ENCODE measurements around the gene CNGB1.

DNA sequence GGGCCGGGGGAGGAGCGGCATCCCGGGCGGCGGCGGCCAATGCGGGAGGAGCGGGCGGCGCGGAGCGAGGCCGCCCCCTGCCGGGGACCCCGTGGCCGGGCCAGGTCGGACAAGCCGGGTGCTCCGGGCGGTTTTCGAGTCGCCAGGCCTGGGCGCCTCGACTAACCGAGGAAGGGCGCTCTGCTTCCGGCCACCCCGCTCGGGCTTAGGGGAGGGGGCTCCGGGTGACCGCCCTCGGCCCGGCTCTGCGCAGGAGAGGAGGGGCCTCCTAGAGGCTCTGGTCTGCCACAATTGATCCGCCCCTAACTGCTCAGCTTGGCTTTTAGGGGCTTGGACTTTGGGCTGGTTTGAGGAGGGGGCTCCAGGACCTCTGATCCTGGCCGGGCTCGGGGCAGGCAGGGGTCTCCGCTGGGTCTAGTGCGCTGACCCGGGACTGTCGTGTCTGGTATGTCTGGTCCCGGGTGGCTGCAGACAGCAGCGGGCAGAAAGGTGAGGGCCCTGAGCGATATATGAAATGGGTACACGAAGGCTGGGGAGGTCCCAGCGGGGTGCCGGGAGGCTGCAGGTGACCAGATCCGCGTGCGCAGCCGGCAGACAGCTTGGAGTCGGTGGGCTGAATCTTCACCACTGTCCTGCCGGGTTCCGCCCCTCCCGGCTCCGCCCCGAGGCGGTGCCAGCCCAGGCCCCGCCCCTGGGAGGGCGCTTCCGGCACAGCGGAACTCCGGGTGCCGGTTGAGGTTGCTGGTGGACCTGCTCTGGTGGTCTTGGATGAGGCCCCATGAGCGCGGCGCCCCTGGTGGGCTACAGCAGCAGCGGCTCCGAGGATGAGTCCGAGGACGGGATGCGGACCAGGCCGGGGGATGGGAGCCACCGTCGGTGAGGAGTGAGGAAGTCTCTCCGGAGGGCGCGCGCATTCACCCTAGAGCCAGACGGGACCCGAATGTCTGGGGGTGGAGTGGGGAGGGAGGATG is 30.1 kb upstream of the CNGB1 start, which contains the start of gene USB1:
- TF ChIP-seq, protein P1, sequence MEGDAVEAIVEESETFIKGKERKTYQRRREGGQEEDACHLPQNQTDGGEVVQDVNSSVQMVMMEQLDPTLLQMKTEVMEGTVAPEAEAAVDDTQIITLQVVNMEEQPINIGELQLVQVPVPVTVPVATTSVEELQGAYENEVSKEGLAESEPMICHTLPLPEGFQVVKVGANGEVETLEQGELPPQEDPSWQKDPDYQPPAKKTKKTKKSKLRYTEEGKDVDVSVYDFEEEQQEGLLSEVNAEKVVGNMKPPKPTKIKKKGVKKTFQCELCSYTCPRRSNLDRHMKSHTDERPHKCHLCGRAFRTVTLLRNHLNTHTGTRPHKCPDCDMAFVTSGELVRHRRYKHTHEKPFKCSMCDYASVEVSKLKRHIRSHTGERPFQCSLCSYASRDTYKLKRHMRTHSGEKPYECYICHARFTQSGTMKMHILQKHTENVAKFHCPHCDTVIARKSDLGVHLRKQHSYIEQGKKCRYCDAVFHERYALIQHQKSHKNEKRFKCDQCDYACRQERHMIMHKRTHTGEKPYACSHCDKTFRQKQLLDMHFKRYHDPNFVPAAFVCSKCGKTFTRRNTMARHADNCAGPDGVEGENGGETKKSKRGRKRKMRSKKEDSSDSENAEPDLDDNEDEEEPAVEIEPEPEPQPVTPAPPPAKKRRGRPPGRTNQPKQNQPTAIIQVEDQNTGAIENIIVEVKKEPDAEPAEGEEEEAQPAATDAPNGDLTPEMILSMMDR (optimal IDR thresholded peaks at IDR 0.05 in 1 of 3, IDR thresholded peaks at IDR 0.05 in 1 of 3, conservative IDR thresholded peaks at IDR 0.05 in 1 of 3; ENCODE audit: extremely low read depth in 1 of 3, insufficient read depth in 2 of 3, low read length in 3 of 3) = peak in 2 of 3 experiments; percentile 63 to 75
- TF ChIP-seq EZH2 (IDR thresholded peaks at IDR 0.05; ENCODE audit: low read length) = no peak

All from keratinocyte (primary cell).